ENCODE results near the gene MAPK8IP3.

MAPK8IP3 gene

DNA sequence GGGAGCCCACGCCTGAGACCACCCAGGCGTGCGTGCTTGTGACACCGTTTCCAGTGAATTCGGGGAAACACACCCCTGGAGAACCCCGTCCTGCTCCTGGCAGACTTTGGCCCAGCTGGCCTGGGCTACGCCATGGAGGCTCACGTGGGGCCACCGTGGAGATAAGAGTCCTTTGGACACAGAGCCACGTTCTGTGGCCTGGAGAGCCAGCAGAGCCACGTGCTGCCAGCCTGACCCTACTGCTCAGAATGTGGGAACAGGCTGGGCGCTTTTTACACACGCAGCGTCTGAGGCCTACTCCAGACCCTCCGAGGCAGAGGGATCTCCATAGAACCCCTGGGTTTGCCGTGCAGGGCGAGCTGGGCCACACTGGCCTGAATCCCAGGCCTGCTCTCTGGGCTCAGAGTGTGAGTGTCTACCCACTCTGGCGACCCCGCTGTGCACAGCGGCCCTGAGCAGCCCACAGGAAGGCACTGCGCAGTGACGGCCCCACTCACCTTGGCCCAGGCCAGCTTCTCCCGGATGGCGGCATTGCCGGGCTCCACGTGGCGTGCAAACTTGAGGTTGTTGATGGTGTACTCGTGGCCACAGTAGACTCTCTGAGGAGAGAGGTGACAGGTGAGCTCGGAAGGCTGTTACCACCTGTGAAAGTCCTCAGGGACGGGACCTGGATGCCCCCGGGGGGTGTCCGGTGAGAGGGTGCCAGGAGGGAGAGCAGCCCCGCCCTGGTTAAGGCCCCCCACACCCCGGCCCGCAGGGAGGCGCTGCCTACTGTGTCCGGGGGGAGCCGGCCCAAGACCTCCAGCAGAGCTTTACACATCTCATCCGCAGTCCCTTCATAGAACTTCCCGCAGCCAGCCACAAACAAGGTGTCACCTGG is 110.6 kb downstream of the MAPK8IP3 start:
- DNase-seq = no peak

DNA sequence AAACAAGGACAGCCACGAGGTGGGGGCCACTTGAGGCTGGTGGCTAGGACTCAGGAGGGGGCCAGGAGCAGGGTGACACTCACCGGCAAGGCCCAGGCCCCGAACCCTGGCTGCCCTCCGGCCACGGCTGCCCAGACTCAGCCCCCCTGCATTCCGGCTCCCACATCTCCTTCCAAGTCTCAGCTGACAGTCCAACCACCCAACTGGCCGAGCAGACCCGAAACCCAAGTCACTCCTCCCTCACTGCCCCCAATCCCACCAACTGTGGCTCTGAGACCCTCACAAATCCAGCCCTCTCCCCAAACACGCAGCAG is 111.2 kb downstream of the MAPK8IP3 start:
- DNase-seq = no peak

GRCh38 chr16:1817716-1818115 is 111.7 kb downstream of the MAPK8IP3 start:
- no peak for DNase-seq

- no peak for DNase-seq
Measured at GRCh38 chr16:1818204-1818872, 112.3 kb downstream of the MAPK8IP3 start.

GRCh38 chr16:1818873-1819525 is 113.0 kb downstream of the MAPK8IP3 start:
- no peak for DNase-seq

GRCh38 chr16:1819611-1820010 is 113.6 kb downstream of the MAPK8IP3 start:
- DNase-seq = no peak

All from amniotic stem cell (primary cell).